HG03442 (cell line): ENCODE data around the gene SLIT3.
"Not testable (repeated sequence)": the region's sequence is repeated elsewhere in the genome, so short reads cannot be mapped to it uniquely, and the experiment has no call there.

ENCODE experiments used
- ATAC-seq: cut with Tn5 transposase; IDR thresholded peaks from one replicate; pipeline ENCODE4 v1.9.1; 2021; ENCODE audit warnings: mild to moderate bottlenecking, moderate library complexity; ENCODE audit not compliant: unreplicated experiment

SLIT3 gene

DNA sequence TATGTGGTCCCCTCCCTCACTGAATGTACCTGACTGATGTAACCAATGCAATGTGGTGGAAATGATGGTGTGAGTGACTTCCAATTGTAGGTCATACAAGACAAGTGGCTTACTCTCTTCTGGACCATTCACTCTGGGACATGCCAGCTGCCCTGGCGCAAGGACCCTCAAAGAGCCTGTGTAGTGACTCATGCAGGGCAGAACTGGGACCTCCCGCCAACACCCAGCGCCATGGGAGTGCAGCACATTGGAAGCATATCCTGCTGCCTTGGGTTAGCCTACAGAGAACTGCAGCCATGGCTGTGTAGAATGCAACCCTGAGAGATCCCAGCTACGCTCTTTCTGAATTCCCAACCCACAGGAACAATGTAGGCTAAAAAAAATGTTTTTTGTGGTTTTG is 631.8 kb downstream of the SLIT3 start:
- no peak for ATAC-seq

DNA sequence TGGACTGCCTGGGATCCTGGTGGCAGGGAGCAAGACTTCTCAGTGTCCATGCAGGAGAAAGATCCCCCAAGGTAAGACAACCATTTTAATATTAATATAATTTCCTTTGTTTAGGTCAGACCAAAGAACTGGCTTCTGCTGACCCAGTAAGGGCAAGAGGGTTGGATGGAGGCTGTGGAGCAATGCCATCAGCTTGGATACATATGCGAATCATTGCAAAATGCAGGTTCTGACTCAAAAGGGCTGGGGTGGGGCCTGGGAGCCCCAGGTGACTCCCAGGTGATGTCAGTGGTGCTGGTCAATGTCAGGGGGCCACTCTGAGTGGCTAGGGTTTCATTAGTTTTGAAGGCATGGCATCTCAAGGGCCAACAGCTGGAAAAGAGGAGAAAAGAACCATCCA is 632.9 kb downstream of the SLIT3 start:
- ATAC-seq: no peak

DNA sequence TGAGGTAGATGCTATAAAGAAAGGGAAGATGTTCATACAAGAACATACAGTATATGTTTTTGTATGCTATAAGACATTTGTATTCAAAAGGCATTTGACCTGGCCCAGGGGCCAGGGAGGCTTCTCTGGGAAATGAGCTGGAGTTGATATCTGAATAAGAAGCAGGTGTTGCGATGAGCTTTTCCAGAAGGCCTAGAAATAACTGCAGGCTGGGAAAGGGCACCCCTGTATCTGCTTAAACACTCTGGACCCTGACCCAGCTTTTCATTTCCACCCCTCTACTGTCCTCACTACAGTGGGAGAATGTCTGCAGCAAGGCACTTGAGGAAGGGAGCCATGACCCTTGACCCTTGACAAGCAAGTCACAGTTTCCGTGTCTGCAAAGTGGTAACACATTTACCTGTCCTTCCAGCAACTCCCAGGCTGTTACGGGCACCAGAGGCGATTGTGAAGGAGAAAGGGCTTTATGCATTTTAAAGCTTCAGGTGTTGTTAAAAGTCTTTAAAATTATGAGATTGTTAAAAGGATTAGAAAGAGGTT is 633.6 kb downstream of the SLIT3 start:
- no peak for ATAC-seq

DNA sequence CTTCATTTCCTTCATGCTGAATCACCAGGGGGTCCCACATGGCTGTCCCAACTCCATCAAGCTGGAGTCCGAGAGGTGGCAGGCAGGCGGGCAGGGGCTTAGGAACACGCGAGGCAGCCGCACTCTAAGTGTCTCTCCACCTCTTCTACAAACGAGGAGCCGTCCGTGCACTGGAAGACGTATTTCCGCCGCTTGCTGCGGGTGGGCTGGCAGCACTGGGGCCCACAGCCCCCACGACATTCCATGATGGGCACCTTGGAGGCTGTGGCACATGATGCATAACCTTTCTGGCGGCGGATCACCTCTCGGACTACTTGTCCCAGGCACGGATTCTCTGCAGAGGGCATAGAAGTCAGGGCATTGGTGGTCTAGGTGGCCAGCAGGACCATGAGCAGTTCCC is 634.6 kb downstream of the SLIT3 start:
- ATAC-seq: no peak

DNA sequence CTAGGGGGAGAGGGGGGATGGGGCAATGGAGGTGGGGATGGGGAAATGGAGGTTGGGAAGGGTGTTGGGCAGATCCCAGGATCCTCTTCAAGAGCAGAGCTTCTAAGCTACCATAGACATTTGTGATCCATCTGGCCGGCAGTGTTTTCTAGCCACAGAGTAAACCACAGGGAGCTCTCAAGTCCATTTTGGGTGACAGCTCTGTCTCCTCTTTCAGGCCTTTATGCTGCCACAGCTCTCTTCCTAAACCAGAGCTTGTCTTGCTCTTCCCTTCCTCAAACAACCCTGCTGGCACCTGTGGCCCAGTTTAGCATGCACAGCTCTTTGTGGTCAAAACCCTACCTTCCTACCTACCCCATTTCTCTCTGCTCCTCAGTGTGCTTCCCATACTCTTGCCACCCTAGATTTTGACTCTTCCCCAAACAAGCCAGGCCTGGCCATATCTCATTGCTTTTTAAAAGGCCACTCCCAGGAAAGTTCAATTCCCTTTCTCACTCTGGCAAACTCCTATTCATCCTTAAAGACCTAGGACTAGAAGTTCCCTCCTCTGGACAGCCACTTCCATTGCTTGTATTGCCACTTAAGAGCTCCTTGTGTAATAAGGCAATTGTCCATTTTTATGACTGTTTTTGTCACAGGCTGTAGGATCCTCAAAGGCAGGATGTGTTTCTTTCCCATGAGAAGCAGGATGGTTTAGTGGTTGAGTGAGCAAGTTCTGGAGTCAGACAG is 637.5 kb downstream of the SLIT3 start:
- ATAC-seq: no peak

DNA sequence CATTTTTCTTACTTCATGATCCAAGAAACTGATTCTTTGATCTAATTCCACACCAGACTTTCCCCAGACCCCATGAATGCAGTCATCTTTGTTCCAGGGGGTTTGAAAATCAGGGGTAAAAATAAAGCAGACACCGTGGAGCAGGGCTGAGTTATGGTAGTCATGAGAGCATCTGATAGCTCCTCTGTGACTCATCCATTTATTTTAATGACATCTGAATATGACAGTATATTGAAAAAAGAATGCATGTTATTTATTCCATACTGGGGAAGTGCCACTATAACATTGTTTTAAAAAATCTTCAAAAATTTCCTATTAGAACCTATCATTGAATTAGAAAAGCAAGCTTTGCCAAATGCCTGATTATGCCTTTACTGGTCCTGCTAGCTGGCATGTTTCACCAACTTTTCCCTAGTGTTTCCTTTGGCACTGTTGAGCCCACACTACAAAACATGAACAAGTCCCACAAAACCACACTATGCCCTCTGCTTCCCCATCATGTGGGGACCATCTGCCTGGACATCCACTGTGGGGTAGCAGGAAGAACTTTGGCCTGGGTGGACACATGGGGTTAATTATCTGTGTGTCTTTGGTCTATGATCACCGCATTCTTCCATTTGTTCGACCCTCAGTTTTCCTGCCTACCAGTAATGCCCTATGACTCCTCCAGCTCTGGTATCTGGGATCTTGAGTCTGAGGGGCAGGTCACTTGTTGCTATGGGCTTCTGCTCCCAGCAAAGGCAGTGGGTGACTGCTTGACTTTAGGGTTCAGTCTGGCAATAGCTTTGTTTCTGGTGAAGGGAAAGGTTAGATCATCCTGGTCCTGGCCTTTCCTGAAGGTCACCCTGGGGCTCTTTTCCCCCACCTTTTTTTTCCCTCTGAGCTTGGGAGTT is 639.1 kb downstream of the SLIT3 start:
- ATAC-seq: no peak

DNA sequence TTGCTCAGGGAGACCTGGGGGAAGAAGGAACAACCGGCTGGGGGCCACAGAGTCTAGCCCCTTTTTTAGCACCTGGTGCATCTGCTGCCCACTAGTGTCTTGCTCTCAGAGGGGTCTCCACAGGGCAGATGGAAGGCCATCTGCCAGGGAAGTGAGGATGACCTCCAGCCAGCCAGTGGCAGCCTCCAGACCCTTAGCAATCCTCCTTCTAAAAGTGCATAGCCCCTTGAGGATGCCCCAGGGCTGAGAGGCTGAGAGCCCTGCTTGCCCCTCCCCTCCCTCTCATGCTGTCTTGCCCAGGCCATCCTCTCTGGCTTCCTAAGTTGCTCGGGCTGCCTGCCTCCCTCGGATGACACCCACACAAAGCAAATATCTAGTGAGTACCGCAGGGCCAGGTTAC is 640.2 kb downstream of the SLIT3 start:
- no peak for ATAC-seq

DNA sequence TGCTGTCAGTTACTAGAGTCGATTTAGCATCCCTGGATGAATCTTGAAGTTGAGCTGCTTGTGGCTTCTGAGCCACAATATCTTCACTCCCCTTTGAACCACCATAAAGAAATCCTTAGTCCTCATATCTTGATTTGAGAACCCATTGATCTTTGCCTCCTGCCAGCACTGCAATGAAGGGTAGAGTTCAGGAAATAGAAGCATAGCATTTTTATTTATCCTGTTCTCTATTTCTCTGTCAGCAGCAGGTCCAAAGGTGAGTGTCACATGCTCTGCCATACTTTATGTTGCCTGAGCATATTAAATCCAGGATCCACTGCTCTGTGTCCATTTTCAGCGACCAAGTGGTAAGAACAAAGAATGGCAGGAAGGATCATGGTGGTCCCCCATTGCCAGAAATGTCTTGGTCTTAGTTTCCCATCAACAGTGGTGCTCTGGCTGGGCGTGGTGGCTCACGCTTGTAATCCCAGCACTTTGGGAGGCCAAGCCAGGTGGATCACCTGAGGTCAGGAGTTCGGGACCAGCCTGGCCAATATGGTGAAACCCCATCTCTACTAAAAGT is 641.6 kb downstream of the SLIT3 start:
- no peak for ATAC-seq

DNA sequence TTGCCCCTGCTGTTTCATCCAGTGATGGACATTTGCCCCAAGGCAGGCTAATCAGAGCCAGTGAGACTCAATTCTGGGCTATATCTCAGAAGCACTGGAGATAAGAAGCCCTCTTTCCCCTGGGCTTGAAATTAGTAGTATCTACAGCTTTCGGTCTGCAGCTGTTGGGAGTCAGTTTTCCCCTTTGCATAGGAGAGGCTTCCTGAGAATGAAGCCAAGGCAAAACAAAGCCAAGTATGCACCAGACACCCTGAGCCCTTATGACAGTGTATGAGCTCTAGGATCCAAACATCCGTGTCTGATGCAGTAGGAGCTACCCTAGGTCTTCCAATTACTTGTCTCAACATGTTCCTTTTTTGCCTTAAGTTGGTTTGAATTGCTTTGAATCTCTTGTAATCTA is 642.5 kb downstream of the SLIT3 start:
- no peak for ATAC-seq

DNA sequence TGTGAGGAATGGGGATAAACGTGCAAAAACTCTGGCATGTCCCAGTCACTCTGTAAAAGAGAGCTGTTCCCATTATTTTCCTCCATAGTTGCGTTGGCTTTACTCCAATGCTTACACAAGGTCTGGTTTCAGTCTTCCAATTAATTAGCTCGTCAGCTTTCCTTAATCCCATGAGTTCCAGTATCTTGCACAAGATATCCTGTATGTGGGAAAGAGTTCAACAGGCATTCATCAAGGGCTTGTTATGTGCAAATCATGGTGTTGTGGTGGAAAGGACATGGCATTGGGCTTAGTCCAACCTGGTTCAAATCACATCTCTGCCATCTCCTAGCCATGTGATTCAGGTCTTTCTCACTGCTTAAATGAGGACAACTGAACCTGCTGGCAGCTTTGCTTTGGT is 644.3 kb downstream of the SLIT3 start:
- ATAC-seq: no peak

DNA sequence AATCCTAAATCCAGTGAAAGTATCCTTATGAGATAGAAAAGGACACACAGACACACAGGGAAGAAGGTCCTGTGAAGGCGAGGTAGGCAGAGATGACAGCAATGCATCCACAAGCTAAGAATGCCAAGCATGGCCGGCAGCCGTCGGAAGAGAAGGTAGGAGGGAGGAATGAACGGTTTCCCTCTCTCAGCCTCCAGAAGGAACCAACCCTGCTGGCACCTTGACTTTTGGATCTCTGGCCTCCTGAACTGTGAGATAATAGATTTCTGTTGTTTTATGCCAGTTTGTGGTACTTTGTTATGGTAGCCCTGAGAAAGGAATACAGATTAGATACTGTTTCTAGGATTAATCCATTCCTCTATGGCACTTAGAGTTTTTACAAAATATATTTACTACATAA is 645.6 kb downstream of the SLIT3 start:
- no peak for ATAC-seq

DNA sequence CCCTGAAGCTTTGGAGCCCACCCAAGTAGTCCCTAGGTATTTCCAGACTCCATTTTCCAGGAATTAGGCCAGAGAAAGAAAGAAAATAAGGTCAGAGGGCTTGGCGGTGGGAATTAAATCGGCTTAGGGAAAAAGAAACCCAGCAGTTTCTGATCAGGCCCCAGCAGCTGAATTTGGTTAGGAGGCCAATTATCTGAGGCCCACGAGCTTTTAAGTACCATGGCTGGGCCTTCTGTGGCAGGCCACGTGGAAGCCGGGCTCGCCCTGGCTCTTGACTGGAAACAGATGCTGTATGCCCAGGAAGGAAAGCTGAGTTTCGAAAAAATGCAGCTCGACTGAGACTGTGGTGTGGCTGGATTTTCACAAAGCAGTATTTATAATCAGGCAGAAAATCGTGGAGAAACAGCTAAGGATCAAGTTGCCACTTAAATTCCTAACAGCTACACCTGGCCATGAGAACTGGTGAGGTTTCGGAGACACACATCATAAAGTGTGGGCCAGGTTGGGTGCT is 646.7 kb downstream of the SLIT3 start:
- ATAC-seq: no peak

DNA sequence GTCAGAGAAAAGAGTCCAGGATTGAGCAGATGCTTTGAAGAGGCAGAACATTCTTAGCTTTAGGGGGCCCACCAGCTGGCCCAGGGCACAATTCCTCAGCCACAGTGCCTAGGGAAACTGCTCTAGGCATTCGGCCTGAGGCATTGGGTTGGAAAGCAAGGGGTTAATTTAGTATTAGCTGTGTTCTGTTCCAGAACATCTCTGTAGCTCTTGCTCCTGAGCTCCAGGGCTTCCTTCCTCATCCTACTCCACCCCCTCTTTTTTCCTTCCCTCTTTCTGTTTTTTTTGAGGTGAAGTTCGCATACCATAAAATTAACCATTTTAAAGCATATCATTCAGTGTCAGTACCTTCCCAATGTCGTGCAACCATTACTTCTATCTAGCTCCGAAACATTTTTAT is 647.3 kb downstream of the SLIT3 start:
- no peak for ATAC-seq

DNA sequence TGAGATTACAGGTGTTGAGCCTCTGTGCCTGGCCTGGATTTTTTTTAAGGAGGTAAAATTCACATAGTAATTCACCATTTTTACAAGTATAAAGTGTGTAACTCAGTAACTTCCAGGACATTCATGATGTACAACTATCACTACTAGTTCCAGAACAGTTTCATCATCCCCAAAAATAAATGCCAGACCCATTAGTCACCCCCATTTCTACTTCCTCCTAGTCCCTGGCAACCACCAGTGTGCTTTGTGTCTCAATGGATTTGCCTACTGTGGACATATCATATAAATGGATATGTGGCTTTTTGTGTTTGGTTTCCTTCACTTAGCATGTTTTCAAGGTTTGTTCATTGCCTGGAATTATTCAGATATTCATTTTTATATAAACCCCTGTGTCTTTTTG is 649.3 kb downstream of the SLIT3 start:
- no peak for ATAC-seq

DNA sequence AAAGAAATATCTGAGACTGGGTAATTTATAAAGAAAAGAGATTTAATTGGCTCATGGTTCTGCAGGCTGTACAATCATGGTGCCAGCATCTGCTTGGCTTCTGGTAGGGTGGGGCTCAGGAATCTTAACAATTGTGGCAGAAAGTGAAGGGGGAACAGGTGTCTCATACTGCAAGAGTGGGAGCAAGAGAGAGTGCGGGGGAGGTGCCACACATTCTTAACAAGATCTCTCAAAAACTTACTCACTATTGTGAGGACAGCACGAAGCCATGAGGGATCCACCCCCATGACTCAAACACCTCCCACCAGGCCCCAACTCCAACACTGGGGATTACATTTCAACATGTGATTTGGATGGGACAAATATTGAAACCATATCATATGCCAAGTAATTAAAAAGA is 651.6 kb downstream of the SLIT3 start:
- ATAC-seq: no peak

DNA sequence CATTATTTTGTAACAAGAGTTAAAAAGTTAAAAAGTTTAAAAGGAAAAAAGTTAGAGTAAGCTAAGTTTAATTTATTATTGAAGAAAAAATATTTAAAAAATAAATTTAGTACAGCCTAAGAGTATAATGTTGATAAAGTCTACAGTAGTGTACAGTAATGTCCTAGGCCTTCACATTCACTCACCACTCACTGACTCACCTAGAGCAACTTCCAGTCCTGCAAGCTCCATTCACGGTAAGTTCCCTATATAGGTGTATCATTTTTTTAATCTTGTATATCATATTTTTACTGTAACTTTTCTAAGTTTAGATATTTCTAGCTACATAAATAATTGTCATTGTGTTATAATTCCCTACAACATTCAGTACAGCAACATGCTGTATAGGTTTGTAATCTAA is 652.4 kb downstream of the SLIT3 start:
- ATAC-seq: no peak

DNA sequence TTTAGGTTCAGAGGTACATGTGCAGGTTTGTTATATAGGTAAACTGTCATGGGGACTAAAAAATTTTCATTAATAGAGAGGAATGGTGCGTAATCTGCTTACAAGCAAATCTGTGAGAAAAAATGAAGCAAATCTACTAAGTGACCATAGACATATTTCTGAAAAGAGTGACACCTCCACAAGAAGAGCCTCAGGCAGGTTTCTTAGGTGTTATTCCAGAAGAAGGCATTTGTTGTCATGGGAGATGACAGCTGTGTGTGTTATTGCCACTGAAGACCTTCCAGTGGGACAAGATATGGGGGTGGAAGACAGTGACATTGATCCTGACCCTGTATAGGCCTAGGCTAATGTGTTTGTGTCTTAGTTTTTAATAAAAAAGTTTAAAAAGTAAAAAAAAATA is 652.9 kb downstream of the SLIT3 start:
- no peak for ATAC-seq

DNA sequence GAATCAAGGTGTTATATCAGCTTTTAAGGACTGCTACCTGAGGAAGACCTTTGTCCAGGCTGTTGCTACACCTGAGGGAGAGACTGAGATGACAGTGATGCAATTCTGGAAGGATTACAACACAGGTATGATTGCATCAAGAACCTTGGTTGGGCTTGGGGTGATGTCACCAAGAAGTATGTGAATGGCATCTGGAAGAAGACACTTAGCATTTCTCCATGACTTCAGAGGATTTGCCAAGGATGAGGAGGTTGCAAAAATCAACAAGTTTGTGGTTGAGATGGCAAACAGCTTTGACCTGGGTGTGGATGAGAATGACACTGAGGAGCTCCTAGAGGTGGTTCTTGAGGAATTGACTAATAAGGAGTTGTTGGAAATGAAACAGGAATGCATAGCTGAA is 653.9 kb downstream of the SLIT3 start:
- ATAC-seq: no peak

DNA sequence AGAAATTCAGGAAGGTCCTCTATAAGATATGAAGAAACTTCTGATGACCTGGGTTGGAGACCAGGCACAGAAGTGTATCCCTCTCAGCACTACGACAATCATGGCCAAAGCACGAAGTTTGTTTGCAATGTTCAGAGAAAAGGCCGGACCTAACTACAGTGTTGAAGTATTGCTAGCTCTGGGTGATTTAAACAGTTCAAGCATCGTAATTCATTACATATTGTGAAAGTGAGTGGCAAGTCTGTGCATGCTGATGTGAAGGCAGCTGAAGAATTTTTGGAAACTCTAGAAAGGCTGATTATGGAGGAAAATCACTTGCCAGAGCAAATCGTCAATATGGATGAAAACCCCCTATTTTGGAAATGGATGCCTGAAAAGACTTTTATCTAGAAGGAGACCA is 654.6 kb downstream of the SLIT3 start:
- ATAC-seq: no peak

DNA sequence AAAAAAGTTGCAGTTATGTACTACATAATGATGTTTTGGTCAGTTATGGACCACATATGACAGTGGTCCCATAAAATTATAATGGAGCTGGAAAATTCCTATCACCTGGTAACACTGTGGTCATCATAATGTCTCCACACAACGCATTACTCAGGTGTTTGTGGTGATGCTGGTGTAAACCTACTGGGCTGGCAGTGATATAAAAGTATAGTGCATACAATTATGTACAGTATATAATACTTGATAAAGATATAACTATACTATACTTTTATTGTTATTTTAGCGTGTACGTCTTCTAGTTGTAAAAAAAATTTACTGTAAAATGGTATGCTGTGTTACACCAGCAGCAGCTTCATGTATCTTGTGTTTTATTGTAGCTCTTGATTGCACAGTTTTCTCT is 655.7 kb downstream of the SLIT3 start:
- ATAC-seq: no peak

DNA sequence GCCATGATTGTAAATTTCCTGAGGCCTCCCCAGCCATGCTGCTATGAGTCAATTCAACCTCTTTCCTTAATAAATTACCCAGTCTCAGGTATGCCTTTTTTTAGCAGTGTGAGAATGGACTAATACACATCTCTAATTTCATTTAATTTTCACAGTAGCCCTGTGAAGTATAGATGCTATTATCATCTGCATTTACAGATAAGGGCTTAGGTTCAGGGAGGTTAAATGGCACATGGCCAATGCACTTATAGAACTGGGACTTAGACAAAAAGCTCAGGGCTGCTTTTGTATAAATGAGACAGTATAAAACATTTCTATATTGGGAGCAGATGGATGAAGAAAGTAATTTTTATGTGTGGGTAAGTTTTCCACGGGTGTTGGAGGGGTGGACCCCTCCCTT is 658.9 kb downstream of the SLIT3 start:
- no peak for ATAC-seq

DNA sequence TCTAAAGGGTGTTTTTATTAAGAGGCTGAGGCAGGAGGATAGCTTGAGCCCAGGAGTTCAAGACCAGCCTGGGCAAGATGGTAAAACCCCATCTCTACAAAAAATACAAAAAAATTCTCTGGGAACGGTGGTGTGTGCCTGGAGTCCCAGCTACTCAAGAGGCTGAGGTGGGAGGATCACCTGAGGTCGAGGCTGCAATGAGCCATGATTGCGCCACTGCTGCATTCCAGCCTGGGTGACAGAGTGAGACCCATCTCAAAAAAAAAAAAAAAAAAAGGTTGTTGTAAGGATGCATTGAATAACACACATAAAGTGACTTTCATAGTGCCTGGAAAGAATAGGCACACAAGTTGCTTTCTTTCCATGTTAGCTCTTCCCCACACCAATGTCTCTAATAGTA is 662.1 kb downstream of the SLIT3 start:
- ATAC-seq: not testable (repeated sequence)
